H9 (cell line): ENCODE results near the gene C10orf120. TPM values are rescaled to one million over a fixed set of nuclear protein-coding genes. Genes with fewer than 3 reads are reported as not detected.

Experiments used
- DNase-seq: peaks from one replicate; pipeline ENCODE4 v3.0.0-alpha.2; 2017
- H2AFZ ChIP-seq: one replicate; pipeline ENCODE4 v1.6.1; 2013; ENCODE audit warnings: mild to moderate bottlenecking, low read length, control low read depth, moderate library complexity
- H2AK5ac ChIP-seq: 2 replicates; pipeline ENCODE4 v1.6.1; 2013; ENCODE audit warnings: low read length, control low read depth, mixed read lengths; ENCODE audit not compliant: insufficient read length
- H2BK120ac ChIP-seq: one replicate; pipeline ENCODE4 v1.6.1; 2013; ENCODE audit warnings: low read depth, mild to moderate bottlenecking, low read length, control low read depth, inconsistent platforms; ENCODE audit not compliant: poor library complexity, severe bottlenecking
- H2BK12ac ChIP-seq: 2 replicates; pipeline ENCODE4 v1.6.1; 2013; ENCODE audit warnings: low read length, control low read depth, mixed read lengths, low read depth; ENCODE audit not compliant: insufficient read length
- H2BK15ac ChIP-seq: 2 replicates; pipeline ENCODE4 v1.6.1; 2013; ENCODE audit warnings: low read depth, low read length, control low read depth
- H2BK20ac ChIP-seq: one replicate; pipeline ENCODE4 v1.6.1; 2013; ENCODE audit warnings: low read depth, mild to moderate bottlenecking, low read length, control low read depth, inconsistent platforms; ENCODE audit not compliant: poor library complexity, severe bottlenecking
- H2BK5ac ChIP-seq: 2 replicates; pipeline ENCODE4 v1.6.1; 2013; ENCODE audit warnings: low read length, control low read depth, mixed read lengths; ENCODE audit not compliant: insufficient read length
- H3K14ac ChIP-seq: 2 replicates; pipeline ENCODE4 v1.6.1; 2013; ENCODE audit warnings: low read length, control low read depth; ENCODE audit not compliant: insufficient read depth
- H3K18ac ChIP-seq: 2 replicates; pipeline ENCODE4 v1.6.1; 2013; ENCODE audit warnings: low read depth, mild to moderate bottlenecking, mixed read lengths, low read length, control low read depth; ENCODE audit not compliant: insufficient read length
- H3K23ac ChIP-seq: 2 replicates; pipeline ENCODE4 v1.6.1; 2013; ENCODE audit warnings: low read length, control low read depth, mixed read lengths, low read depth; ENCODE audit not compliant: insufficient read length
- H3K23me2 ChIP-seq: 2 replicates; pipeline ENCODE4 v1.6.1; 2013; ENCODE audit warnings: low read depth, mild to moderate bottlenecking, mixed read lengths, low read length, control low read depth; ENCODE audit not compliant: insufficient read length, poor library complexity, severe bottlenecking
- H3K27ac ChIP-seq: 2 replicates; pipeline ENCODE4 v1.5.1; 2013; ENCODE audit warnings: low read length, control low read depth, mixed read lengths, low read depth; ENCODE audit not compliant: insufficient read length
- H3K27me3 ChIP-seq: 2 replicates; pipeline ENCODE4 v1.6.1; 2013; ENCODE audit warnings: low read length, control low read depth, inconsistent platforms; ENCODE audit not compliant: insufficient read depth
- H3K4ac ChIP-seq: 2 replicates; pipeline ENCODE4 v1.6.1; 2013; ENCODE audit warnings: low read depth, mild to moderate bottlenecking, control low read depth, inconsistent platforms, low read length, moderate library complexity
- H3K4me1 ChIP-seq: 2 replicates; pipeline ENCODE4 v1.6.1; 2013; ENCODE audit warnings: low read length, control low read depth, inconsistent platforms; ENCODE audit not compliant: insufficient read depth
- H3K4me2 ChIP-seq: 2 replicates; pipeline ENCODE4 v1.6.1; 2013; ENCODE audit warnings: low read length, control low read depth, mixed read lengths; ENCODE audit not compliant: insufficient read length, insufficient read depth
- H3K56ac ChIP-seq: 2 replicates; pipeline ENCODE4 v1.6.1; 2013; ENCODE audit warnings: low read depth, mild to moderate bottlenecking, mixed read lengths, low read length, control low read depth; ENCODE audit not compliant: insufficient read length
- H3K79me1 ChIP-seq: 2 replicates; pipeline ENCODE4 v1.6.1; 2013; ENCODE audit warnings: low read depth, mild to moderate bottlenecking, moderate library complexity, low read length, control low read depth, inconsistent platforms; ENCODE audit not compliant: insufficient read depth, poor library complexity, severe bottlenecking
- H3K79me2 ChIP-seq: 2 replicates; pipeline ENCODE4 v1.6.1; 2013; ENCODE audit warnings: low read length, control low read depth, inconsistent platforms; ENCODE audit not compliant: insufficient read depth
- H3K9ac ChIP-seq: 2 replicates; pipeline ENCODE4 v1.6.1; 2013; ENCODE audit warnings: low read length, control low read depth, mixed read lengths; ENCODE audit not compliant: insufficient read length; ENCODE audit errors: extremely low read depth
- H3K9me3 ChIP-seq: one replicate; pipeline ENCODE4 v1.6.1; 2013; ENCODE audit warnings: low read depth, low read length, inconsistent platforms; ENCODE audit not compliant: control insufficient read depth
- H3T11ph ChIP-seq: one replicate; pipeline ENCODE4 v1.6.1; 2013; ENCODE audit warnings: mild to moderate bottlenecking, low read length, control low read depth, inconsistent platforms
- H4K20me1 ChIP-seq: one replicate; pipeline ENCODE4 v1.6.1; 2013; ENCODE audit not compliant: control insufficient read depth, insufficient read length, insufficient read depth
- H4K5ac ChIP-seq: 2 replicates; pipeline ENCODE4 v1.6.1; 2013; ENCODE audit warnings: low read depth, mild to moderate bottlenecking, mixed read lengths, low read length, control low read depth; ENCODE audit not compliant: insufficient read length
- H4K8ac ChIP-seq: replicated peaks from 2 replicates; pipeline ENCODE4 v1.6.1; 2013; ENCODE audit warnings: low read length, control low read depth, mixed read lengths, low read depth; ENCODE audit not compliant: insufficient read length
- H4K91ac ChIP-seq: 2 replicates; pipeline ENCODE4 v1.6.1; 2013; ENCODE audit warnings: low read depth, mild to moderate bottlenecking, moderate library complexity, mixed read lengths, low read length, control low read depth; ENCODE audit not compliant: insufficient read length
- H3K27ac Mint-ChIP-seq, 3 experiments: 2 replicates in 2 of 3; 3 replicates in 1 of 3; pipeline ENCODE4 v1.8.0; 2020 to 2021; ENCODE audit warnings: mixed read lengths in 3 of 3, mild to moderate bottlenecking in 1 of 3, moderate library complexity in 1 of 3
- H3K27me3 Mint-ChIP-seq: 2 replicates; pipeline ENCODE4 v1.8.0; 2021; ENCODE audit warnings: low read depth, mild to moderate bottlenecking, moderate library complexity, mixed read lengths
- H3K36me3 Mint-ChIP-seq, 3 experiments: 2 replicates in 2 of 3; 3 replicates in 1 of 3; pipeline ENCODE4 v1.8.0; 2020 to 2021; ENCODE audit warnings: low read depth in 3 of 3, mixed read lengths in 3 of 3; ENCODE audit not compliant: insufficient read depth in 1 of 3
- H3K4me1 Mint-ChIP-seq, 2 experiments: 2 replicates each; pipeline ENCODE4 v1.8.0; 2020; ENCODE audit warnings: mixed read lengths in 2 of 2
- H3K4me3 Mint-ChIP-seq, 2 experiments: 2 replicates in 1 of 2; 3 replicates in 1 of 2; pipeline ENCODE4 v1.8.0; 2020 to 2021; ENCODE audit warnings: mild to moderate bottlenecking in 2 of 2, mixed read lengths in 2 of 2, moderate library complexity in 1 of 2
- H3K9me3 Mint-ChIP-seq, 2 experiments: 2 replicates in 1 of 2; 3 replicates in 1 of 2; pipeline ENCODE4 v1.8.0; 2020; ENCODE audit warnings: mild to moderate bottlenecking in 2 of 2, mixed read lengths in 2 of 2, moderate library complexity in 1 of 2
- CTCF ChIP-seq: fragments of 200-600 bp; sonication (generic); conservative IDR thresholded peaks from 3 replicates; pipeline ENCODE4 v1.8.0; 2021; ENCODE audit warnings: antibody characterized with exemption, mild to moderate bottlenecking
- WGBS: extraction: QIAGEN DNeasy Blood & Tissue Kit; methylation state at CpG from one replicate; pipeline ENCODE4 v1.1.7; 2013; ENCODE audit warnings: missing lambda C conversion rate, low lambda C conversion rate, mixed read lengths; ENCODE audit not compliant: insufficient read length; ENCODE audit errors: extremely low coverage; 5-methylcytosine and 5-hydroxymethylcytosine counted together
- total RNA-seq: library from RNA; stranded (reverse); gene quantifications from 2 replicates; pipeline ENCODE4 v1.2.1, GENCODE V29; 2021

C10orf120 gene
- total RNA-seq, 1 experiment from 2014 or later, result not detected

- Histone ChIP-seq H3K23ac (no peak overlapping the region), H2BK5ac (no peak overlapping the region), H3K79me1 (no peaks in the 10 kb centered on the region), H2AK5ac (no peak overlapping the region), H2BK20ac (no peak overlapping the region), H3K56ac (no peak overlapping the region), H3K4me1 (no peaks in the 10 kb centered on the region), H3K4me2 (no peak overlapping the region), H3K4ac (no peak overlapping the region), H4K20me1 (no peaks in the 10 kb centered on the region), H3K27ac (no peak overlapping the region), H3K9ac (no peak overlapping the region), H4K91ac (no peak overlapping the region), H2BK12ac (no peak overlapping the region), H2BK15ac (no peak overlapping the region), H3K18ac (no peak overlapping the region), H4K5ac (no peak overlapping the region), H3K23me2 (no peaks in the 10 kb centered on the region), H3K9me3 (no peaks in the 10 kb centered on the region), H3K79me2 (no peaks in the 10 kb centered on the region), H2BK120ac (no peak overlapping the region), H3K27me3 (no peaks in the 10 kb centered on the region), H2AFZ (no peak overlapping the region), H3T11ph (no peak overlapping the region), H3K14ac (no peak overlapping the region), H4K8ac (no peak overlapping the region)
- no peak for DNase-seq
- Mint-ChIP-seq H3K27ac (peak overlapping the region in 1 of 3 experiments; percentile 46; a peak in 1 of 7 replicates), H3K36me3 (peaks cover 0 to 6% (median 0%) of the 10 kb centered on the region in 3 experiments; a peak in 1 of 7 replicates), H3K9me3 (peaks cover 0 to 3% of the 10 kb centered on the region in 2 experiments; a peak in 2 of 5 replicates), H3K4me1 (peaks cover 2 to 10% of the 10 kb centered on the region in 2 experiments; a peak in 3 of 4 replicates), H3K27me3 (peaks cover 6% of the 10 kb centered on the region), H3K4me3 (no peak overlapping the region)
- WGBS, result no CpG with 5 or more reads among the region's 1 CpG
- TF ChIP-seq CTCF, result no peak
Observed at GRCh38 chr10:122696687-122697086, 3.0 kb downstream of the C10orf120 start.
